Skeletal muscle tissue (tissue), 4 donors: Measurements from ENCODE around the gene NRXN2. TPM values are rescaled to one million over a fixed set of nuclear protein-coding genes. Genes with fewer than 3 reads are reported as not detected.

ENCODE experiments used
- H3K27ac ChIP-seq: one replicate; pipeline ENCODE4 v1.7.0; 2013; ENCODE audit warnings: mild to moderate bottlenecking, low read depth, low read length, inconsistent platforms
- H3K27me3 ChIP-seq, 3 donors: one replicate each; pipeline ENCODE4 v1.7.0; 2013; ENCODE audit warnings: low read length in 3 of 3; ENCODE audit not compliant: control insufficient read depth in 3 of 3, insufficient read depth in 3 of 3
- H3K36me3 ChIP-seq, 3 donors: one replicate each; pipeline ENCODE4 v1.7.0; 2013; ENCODE audit warnings: low read length in 3 of 3; ENCODE audit not compliant: control insufficient read depth in 3 of 3, insufficient read depth in 3 of 3
- H3K4me1 ChIP-seq, 3 donors: one replicate each; pipeline ENCODE4 v1.7.0; 2013; ENCODE audit warnings: low read length in 3 of 3, mild to moderate bottlenecking in 3 of 3; ENCODE audit not compliant: control insufficient read depth in 3 of 3, insufficient read depth in 3 of 3
- H3K4me3 ChIP-seq, 3 donors: one replicate each; pipeline ENCODE4 v1.7.0; 2013; ENCODE audit warnings: low read length in 3 of 3
- H3K9ac ChIP-seq, 3 donors: one replicate each; pipeline ENCODE4 v1.7.0; 2013; ENCODE audit warnings: low read length in 3 of 3, mild to moderate bottlenecking in 3 of 3, moderate library complexity in 2 of 3, low read depth in 1 of 3
- H3K9me3 ChIP-seq, 3 donors: one replicate each; pipeline ENCODE4 v1.7.0; 2013; ENCODE audit warnings: low read length in 3 of 3; ENCODE audit not compliant: control insufficient read depth in 3 of 3
- total RNA-seq: library from RNA; depleted of rRNA; stranded (reverse); fragments of >200 nt; gene quantifications from one replicate; pipeline ENCODE4 v1.2.3, GENCODE V29; 2014
- donor health status: Osteomylitis.

Gene NRXN2
- total RNA-seq, 1 donor from 2014 or later = 9.4 TPM

GRCh38 chr11:64745521-64746328, 22.7 kb upstream of the NRXN2 start:
- Histone ChIP-seq H3K9me3 (no peaks in the 10 kb centered on the region), H3K9ac (peak overlapping the region; percentile 65 to 79 (median 76)), H3K4me3 (peak overlapping the region; percentile 48 to 67 (median 56)), H3K27me3 (no peaks in the 10 kb centered on the region), H3K27ac (peak overlapping the region; percentile 87), H3K36me3 (peaks cover 17 to 28% (median 21%) of the 10 kb centered on the region in 3 donors), H3K4me1 (peaks cover 47 to 67% (median 65%) of the 10 kb centered on the region in 3 donors)

- no peaks in the 10 kb centered on the region for H3K27me3 ChIP-seq
- peak overlapping the region; percentile 65 to 79 (median 76) for H3K9ac ChIP-seq
- peak overlapping the region; percentile 48 to 67 (median 56) for H3K4me3 ChIP-seq
- H3K4me1 ChIP-seq = peaks cover 43 to 62% (median 60%) of the 10 kb centered on the region in 3 donors
- H3K9me3 ChIP-seq = no peaks in the 10 kb centered on the region
- peaks cover 12 to 23% (median 15%) of the 10 kb centered on the region in 3 donors for H3K36me3 ChIP-seq
- peak overlapping the region; percentile 87 for H3K27ac ChIP-seq
These were observed 22.2 kb upstream of the NRXN2 start for GRCh38 chr11:64745189-64745520.

GRCh38 chr11:64744544-64745188, 21.7 kb upstream of the NRXN2 start:
- Histone ChIP-seq H3K4me3 (peak overlapping the region; percentile 64 to 87 (median 83)), H3K27me3 (no peaks in the 10 kb centered on the region), H3K36me3 (peaks cover 10 to 21% (median 13%) of the 10 kb centered on the region in 3 donors), H3K27ac (peak overlapping the region; percentile 87), H3K4me1 (peaks cover 40 to 60% (median 58%) of the 10 kb centered on the region in 3 donors), H3K9ac (peak overlapping the region; percentile 65 to 85 (median 65)), H3K9me3 (no peaks in the 10 kb centered on the region)

GRCh38 chr11:64743591-64744543, 20.9 kb upstream of the NRXN2 start, which contains the start of gene RASGRP2:
TSS of gene RASGRP2 (minus strand) at chr11:64744142. CDS start at chr11:64742866, 1,276 bp downstream.
- peaks cover 40 to 60% (median 57%) of the 10 kb centered on the region in 3 donors for H3K4me1 ChIP-seq

GRCh38 chr11:64742889-64743590, 20.0 kb upstream of the NRXN2 start:
- peak overlapping the region; percentile 78 for H3K27ac ChIP-seq

More at GRCh38 chr11:64743591-64744543, 20.9 kb upstream of the NRXN2 start, which contains the start of gene RASGRP2:
- peak within 1 kb of the TSS; percentile 87 for H3K27ac ChIP-seq
- no peaks in the 10 kb centered on the region for H3K9me3 ChIP-seq
- H3K9ac ChIP-seq = peak within 1 kb of the TSS; percentile 65 to 85 (median 77)
- H3K36me3 ChIP-seq = peaks cover 10 to 21% (median 13%) of the 10 kb centered on the region in 3 donors
- H3K4me3 ChIP-seq = peak within 1 kb of the TSS; percentile 64 to 87 (median 83)
- no peaks in the 10 kb centered on the region for H3K27me3 ChIP-seq

GRCh38 chr11:64742087-64742888, 19.3 kb upstream of the NRXN2 start:
- no peaks in the 10 kb centered on the region for H3K27me3 ChIP-seq
- H3K27ac ChIP-seq = peak overlapping the region; percentile 78
- peaks cover 7 to 8% (median 7%) of the 10 kb centered on the region in 3 donors for H3K36me3 ChIP-seq
- H3K9me3 ChIP-seq = no peaks in the 10 kb centered on the region
- H3K4me1 ChIP-seq = peaks cover 31 to 49% (median 46%) of the 10 kb centered on the region in 3 donors
- H3K9ac ChIP-seq = peak overlapping the region; percentile 59 to 85 (median 77)
- H3K4me3 ChIP-seq = peak overlapping the region; percentile 64 to 87 (median 83)

More at GRCh38 chr11:64742889-64743590, 20.0 kb upstream of the NRXN2 start:
- no peaks in the 10 kb centered on the region for H3K9me3 ChIP-seq
- peaks cover 10 to 13% (median 11%) of the 10 kb centered on the region in 3 donors for H3K36me3 ChIP-seq
- no peaks in the 10 kb centered on the region for H3K27me3 ChIP-seq
- peaks cover 38 to 57% (median 53%) of the 10 kb centered on the region in 3 donors for H3K4me1 ChIP-seq
- H3K4me3 ChIP-seq = peak overlapping the region; percentile 64 to 87 (median 83)
- peak overlapping the region; percentile 65 to 85 (median 77) for H3K9ac ChIP-seq

- H3K27ac ChIP-seq = peak overlapping the region; percentile 78
- no peaks in the 10 kb centered on the region for H3K9me3 ChIP-seq
- H3K27me3 ChIP-seq = no peaks in the 10 kb centered on the region
- H3K9ac ChIP-seq = peak overlapping the region in 2 of 3 donors; percentile 14 to 85
- H3K4me3 ChIP-seq = peak overlapping the region; percentile 64 to 87 (median 83)
- H3K36me3 ChIP-seq = peaks cover 0 to 3% (median under 1%) of the 10 kb centered on the region in 3 donors
- H3K4me1 ChIP-seq = peaks cover 23 to 43% (median 38%) of the 10 kb centered on the region in 3 donors
These were observed 18.5 kb upstream of the NRXN2 start for GRCh38 chr11:64741375-64742086.

- no peak overlapping the region for H3K27ac ChIP-seq
- peaks cover 21 to 41% (median 29%) of the 10 kb centered on the region in 3 donors for H3K4me1 ChIP-seq
- no peaks in the 10 kb centered on the region for H3K27me3 ChIP-seq
- no peak overlapping the region for H3K9ac ChIP-seq
- no peaks in the 10 kb centered on the region for H3K9me3 ChIP-seq
- H3K36me3 ChIP-seq = peaks cover 0 to 6% (median 3%) of the 10 kb centered on the region in 3 donors
- no peak overlapping the region for H3K4me3 ChIP-seq
These were observed 16.9 kb upstream of the NRXN2 start for GRCh38 chr11:64739871-64740270.
